ENCODE results near the gene STARD7. TPM values are rescaled to one million over a fixed set of nuclear protein-coding genes. Genes with fewer than 3 reads are reported as not detected.

The STARD7 gene
- total RNA-seq, 1 experiment from 2014 or later, result 224 TPM

GRCh38 chr2:96209729-96210085 lies 1.1 kb upstream of the STARD7 start:
- CTCF ChIA-PET, result interaction anchor here (1.5 to 2.7 kb wide), 3 partner anchors 35 to 217 kb away, joined by 5 to 21 read pairs (median 9); no protein-coding TSS in a partner anchor

DNA sequence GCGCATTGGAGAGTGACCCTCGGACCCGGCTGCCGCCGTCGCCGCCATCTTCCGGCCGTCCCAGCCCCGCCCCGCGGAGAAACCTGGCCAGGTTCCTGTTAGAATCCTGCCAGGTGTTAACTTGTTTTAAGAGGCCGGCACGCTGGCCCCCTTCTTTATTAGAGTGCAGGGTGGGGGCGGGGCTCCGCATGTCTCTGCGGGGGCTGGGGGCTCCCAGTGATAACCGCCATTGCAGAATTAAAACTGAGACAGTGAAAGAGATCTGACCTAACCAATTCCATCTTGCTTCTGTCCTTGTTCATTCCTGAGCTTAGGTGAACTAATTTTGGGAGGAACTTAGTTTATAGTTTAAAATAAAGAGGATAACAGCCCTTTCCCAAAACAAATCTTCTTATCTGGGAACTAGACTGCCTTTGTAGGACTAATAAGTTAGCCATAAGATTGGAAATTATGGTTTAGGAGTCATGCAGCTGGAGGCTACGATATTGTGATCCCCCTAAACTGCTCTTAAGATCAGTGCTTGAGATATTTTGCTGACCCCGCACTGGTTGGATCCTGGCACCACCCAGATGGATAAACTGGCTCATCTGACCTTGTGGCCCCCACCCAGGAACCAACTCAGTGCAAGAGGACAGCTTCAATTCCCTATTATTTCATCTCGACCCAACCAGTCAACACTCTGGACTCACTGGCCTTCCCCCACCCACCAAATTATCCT lies 543 bp upstream of the STARD7 start:
- Histone ChIP-seq H3K27me3 (replicated peaks; ENCODE audit: control insufficient read depth, insufficient read depth, low read length) (no peaks in the 10 kb centered on the region), H3K4me3 (ENCODE audit: low read depth, low read length) (peak overlapping the region; percentile 28), H3K9me3 (no peaks in the 10 kb centered on the region), H3K36me3 (ENCODE audit: control insufficient read depth, insufficient read depth, low read length) (peaks cover 2% of the 10 kb centered on the region; the same call in 1 of the 2 replicates), H3K4me1 (peaks cover 30% of the 10 kb centered on the region)
- ChIA-PET POLR2A (interaction anchor here (0.5 to 2.4 kb wide), 10 partner anchors 8 to 126 kb away, joined by 3 to 12 read pairs (median 3); no protein-coding TSS in a partner anchor), CTCF (interaction anchor here (0.7 to 2.7 kb wide), 8 partner anchors 22 to 345 kb away, joined by 3 to 21 read pairs (median 3); partner anchors contain the start of genes ASTL and DUSP2)
- Mint-ChIP-seq H3K9me3 (ENCODE audit: unreplicated experiment) (no peaks in the 10 kb centered on the region), H3K36me3 (ENCODE audit: insufficient read depth, unreplicated experiment) (peaks cover 31% of the 10 kb centered on the region), H3K27me3 (ENCODE audit: insufficient read depth, unreplicated experiment) (no peaks in the 10 kb centered on the region), H3K4me3 (ENCODE audit: unreplicated experiment) (peak overlapping the region; percentile 96), H3K27ac (ENCODE audit: unreplicated experiment) (peak overlapping the region; percentile 80), H3K4me1 (ENCODE audit: low read depth, unreplicated experiment) (peaks cover 28% of the 10 kb centered on the region)
- BruUV-seq (replicated peaks), result TSS peak; percentile 58
- DNase-seq, result no peak
- intact Hi-C loops (cut with micrococcal nuclease; ENCODE audit: unreplicated experiment), result loop anchor here (2.0 kb wide), 1 partner anchor 64 kb away; the partner anchor contains the start of gene DUSP2
- no peak for TF ChIP-seq CTCF (IDR thresholded peaks at IDR 0.05; ENCODE audit: insufficient read depth in 1 of 2, low read depth in 1 of 2, low read length in 1 of 2, severe bottlenecking in 1 of 2, unreplicated experiment in 1 of 2)

More at GRCh38 chr2:96209729-96210085, 1.1 kb upstream of the STARD7 start:
- no peak for TF ChIP-seq CTCF (IDR thresholded peaks at IDR 0.05; ENCODE audit: insufficient read depth in 1 of 2, low read depth in 1 of 2, low read length in 1 of 2, severe bottlenecking in 1 of 2, unreplicated experiment in 1 of 2)
- peak overlapping the region; percentile 96 for H3K4me3 Mint-ChIP-seq (ENCODE audit: unreplicated experiment)
- no peaks in the 10 kb centered on the region for H3K9me3 ChIP-seq
- POLR2A ChIA-PET, result interaction anchor here (0.5 to 2.4 kb wide), 3 partner anchors 35 to 125 kb away, joined by 3 to 12 read pairs (median 4); no protein-coding TSS in a partner anchor
- no peak for DNase-seq
- no peaks in the 10 kb centered on the region for H3K9me3 Mint-ChIP-seq (ENCODE audit: unreplicated experiment)
- no peaks in the 10 kb centered on the region for H3K27me3 ChIP-seq (replicated peaks; ENCODE audit: control insufficient read depth, insufficient read depth, low read length)
- H3K36me3 Mint-ChIP-seq (ENCODE audit: insufficient read depth, unreplicated experiment), result peaks cover 30% of the 10 kb centered on the region
- H3K4me3 ChIP-seq (ENCODE audit: low read depth, low read length), result no peak overlapping the region; the same call in 1 of the 2 replicates
- H3K4me1 Mint-ChIP-seq (ENCODE audit: low read depth, unreplicated experiment), result peaks cover 26% of the 10 kb centered on the region
- intact Hi-C loops (cut with micrococcal nuclease; ENCODE audit: unreplicated experiment), result loop anchor here (2.0 kb wide), 1 partner anchor 65 kb away; the partner anchor contains the start of gene DUSP2
- peak overlapping the region; percentile 80 for H3K27ac Mint-ChIP-seq (ENCODE audit: unreplicated experiment)
- H3K27me3 Mint-ChIP-seq (ENCODE audit: insufficient read depth, unreplicated experiment), result no peaks in the 10 kb centered on the region
- peaks cover 2% of the 10 kb centered on the region; the same call in 1 of the 2 replicates for H3K36me3 ChIP-seq (ENCODE audit: control insufficient read depth, insufficient read depth, low read length)
- peaks cover 30% of the 10 kb centered on the region for H3K4me1 ChIP-seq
- no TSS peak for BruUV-seq (replicated peaks)

DNA sequence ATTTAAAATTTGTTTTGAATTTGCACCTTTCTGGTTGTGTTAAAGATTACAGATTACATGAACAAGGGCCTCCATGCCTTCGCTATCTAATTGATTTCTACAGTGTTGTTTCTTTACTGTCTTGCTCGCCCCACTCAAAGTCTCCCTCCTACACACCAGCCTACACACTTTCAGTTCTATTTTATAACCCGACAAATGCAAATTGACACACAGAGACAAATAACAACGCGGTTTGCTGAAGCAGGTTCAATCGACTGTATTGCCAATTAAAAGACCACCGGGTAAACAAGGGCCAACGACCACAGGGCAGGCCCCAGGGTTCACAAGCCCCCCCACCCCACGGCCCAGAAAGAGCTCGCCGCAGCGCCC lies 869 bp downstream of the STARD7 start:
- Mint-ChIP-seq H3K9me3 (ENCODE audit: unreplicated experiment) (no peaks in the 10 kb centered on the region), H3K4me3 (ENCODE audit: unreplicated experiment) (peak overlapping the region; percentile 96), H3K27ac (ENCODE audit: unreplicated experiment) (peak overlapping the region; percentile 80), H3K4me1 (ENCODE audit: low read depth, unreplicated experiment) (peaks cover 28% of the 10 kb centered on the region), H3K36me3 (ENCODE audit: insufficient read depth, unreplicated experiment) (peaks cover 45% of the 10 kb centered on the region), H3K27me3 (ENCODE audit: insufficient read depth, unreplicated experiment) (no peaks in the 10 kb centered on the region)
- H3K36me3 ChIP-seq (ENCODE audit: control insufficient read depth, insufficient read depth, low read length), result peaks cover 2% of the 10 kb centered on the region; the same call in 1 of the 2 replicates
- BruUV-seq (replicated peaks), result no TSS peak
- TF ChIP-seq CTCF (IDR thresholded peaks at IDR 0.05; ENCODE audit: insufficient read depth in 1 of 2, low read depth in 1 of 2, low read length in 1 of 2, severe bottlenecking in 1 of 2, unreplicated experiment in 1 of 2), result no peak
- no peaks in the 10 kb centered on the region for H3K27me3 ChIP-seq (replicated peaks; ENCODE audit: control insufficient read depth, insufficient read depth, low read length)
- peak overlapping the region; percentile 68 for H3K4me3 ChIP-seq (ENCODE audit: low read depth, low read length)
- peaks cover 37% of the 10 kb centered on the region for H3K4me1 ChIP-seq
- ChIA-PET POLR2A (interaction anchor here (0.5 to 2.4 kb wide), 10 partner anchors 8 to 349 kb away, joined by 3 to 12 read pairs (median 4); no protein-coding TSS in a partner anchor), CTCF (interaction anchor here (0.6 to 2.7 kb wide), 5 partner anchors 33 to 202 kb away, joined by 3 to 21 read pairs (median 3); partner anchors contain the start of genes DUSP2 and NCAPH)
- no peak for DNase-seq
- intact Hi-C loops (cut with micrococcal nuclease; ENCODE audit: unreplicated experiment), result loop anchor here (1.0 to 2.0 kb wide), 4 partner anchors 20 to 69 kb away; partner anchors contain the start of genes ASTL, DUSP2 and TMEM127
- H3K9me3 ChIP-seq, result no peaks in the 10 kb centered on the region
